Measurements from ENCODE around the gene KLHL18. TPM values are rescaled to one million over a fixed set of nuclear protein-coding genes. Genes with fewer than 3 reads are reported as not detected.

The KLHL18 gene
- polyA plus RNA-seq, 1 experiment: 25.5 TPM

GRCh38 chr3:47342151-47342550 is 59.4 kb downstream of the KLHL18 start:
- TF ChIP-seq, protein P1, sequence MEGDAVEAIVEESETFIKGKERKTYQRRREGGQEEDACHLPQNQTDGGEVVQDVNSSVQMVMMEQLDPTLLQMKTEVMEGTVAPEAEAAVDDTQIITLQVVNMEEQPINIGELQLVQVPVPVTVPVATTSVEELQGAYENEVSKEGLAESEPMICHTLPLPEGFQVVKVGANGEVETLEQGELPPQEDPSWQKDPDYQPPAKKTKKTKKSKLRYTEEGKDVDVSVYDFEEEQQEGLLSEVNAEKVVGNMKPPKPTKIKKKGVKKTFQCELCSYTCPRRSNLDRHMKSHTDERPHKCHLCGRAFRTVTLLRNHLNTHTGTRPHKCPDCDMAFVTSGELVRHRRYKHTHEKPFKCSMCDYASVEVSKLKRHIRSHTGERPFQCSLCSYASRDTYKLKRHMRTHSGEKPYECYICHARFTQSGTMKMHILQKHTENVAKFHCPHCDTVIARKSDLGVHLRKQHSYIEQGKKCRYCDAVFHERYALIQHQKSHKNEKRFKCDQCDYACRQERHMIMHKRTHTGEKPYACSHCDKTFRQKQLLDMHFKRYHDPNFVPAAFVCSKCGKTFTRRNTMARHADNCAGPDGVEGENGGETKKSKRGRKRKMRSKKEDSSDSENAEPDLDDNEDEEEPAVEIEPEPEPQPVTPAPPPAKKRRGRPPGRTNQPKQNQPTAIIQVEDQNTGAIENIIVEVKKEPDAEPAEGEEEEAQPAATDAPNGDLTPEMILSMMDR (IDR thresholded peaks at IDR 0.05; ENCODE audit: insufficient read depth, low read depth, low read length): no peak
- Histone ChIP-seq H3K4me3 (ENCODE audit: low read depth, low read length) (no peak overlapping the region), H3K36me3 (ENCODE audit: control insufficient read depth, insufficient read depth, low read length) (peaks cover 13% of the 10 kb centered on the region), H3K27me3 (ENCODE audit: control insufficient read depth, insufficient read depth, low read length) (no peaks in the 10 kb centered on the region)
- POLR2A ChIA-PET: no interaction called here
- no peak for DNase-seq (ENCODE audit: low read depth)
- CTCF ChIA-PET: interaction anchor here (0.7 kb wide), 1 partner anchor 37 kb away, joined by 5 read pairs; no protein-coding TSS in a partner anchor

GRCh38 chr3:47342812-47343211 is 60.1 kb downstream of the KLHL18 start:
- TF ChIP-seq, protein P1 (IDR thresholded peaks at IDR 0.05; ENCODE audit: insufficient read depth, low read depth, low read length): no peak
- CTCF ChIA-PET: no interaction called here
- H3K4me3 ChIP-seq (ENCODE audit: low read depth, low read length): no peak overlapping the region
- DNase-seq (ENCODE audit: low read depth): no peak
- POLR2A ChIA-PET: no interaction called here
- H3K27me3 ChIP-seq (ENCODE audit: control insufficient read depth, insufficient read depth, low read length): no peaks in the 10 kb centered on the region
- H3K36me3 ChIP-seq (ENCODE audit: control insufficient read depth, insufficient read depth, low read length): peaks cover 13% of the 10 kb centered on the region

DNA sequence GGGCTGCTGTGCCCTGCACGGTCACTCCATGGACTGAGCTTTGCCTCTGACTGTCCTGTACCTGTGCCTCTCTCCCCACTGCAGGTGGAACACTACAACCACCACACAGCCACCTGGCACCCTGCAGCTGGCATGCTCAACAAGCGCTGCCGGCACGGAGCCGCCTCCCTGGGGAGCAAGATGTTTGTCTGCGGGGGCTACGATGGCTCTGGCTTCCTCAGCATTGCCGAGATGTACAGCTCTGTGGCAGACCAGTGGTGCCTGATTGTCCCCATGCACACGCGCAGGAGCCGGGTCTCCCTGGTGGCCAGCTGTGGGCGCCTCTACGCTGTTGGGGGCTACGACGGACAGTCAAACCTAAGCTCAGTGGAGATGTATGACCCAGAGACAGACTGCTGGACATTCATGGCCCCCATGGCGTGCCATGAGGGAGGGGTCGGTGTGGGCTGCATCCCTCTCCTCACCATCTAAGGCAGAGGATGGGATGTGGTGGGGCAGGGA is 60.8 kb downstream of the KLHL18 start:
- DNase-seq (ENCODE audit: low read depth): no peak
- CTCF ChIA-PET: no interaction called here
- POLR2A ChIA-PET: no interaction called here
- Histone ChIP-seq H3K4me3 (ENCODE audit: low read depth, low read length) (no peak overlapping the region), H3K27me3 (ENCODE audit: control insufficient read depth, insufficient read depth, low read length) (no peaks in the 10 kb centered on the region), H3K36me3 (ENCODE audit: control insufficient read depth, insufficient read depth, low read length) (peaks cover 13% of the 10 kb centered on the region)
- TF ChIP-seq, protein P1 (IDR thresholded peaks at IDR 0.05; ENCODE audit: insufficient read depth, low read depth, low read length): no peak

DNA sequence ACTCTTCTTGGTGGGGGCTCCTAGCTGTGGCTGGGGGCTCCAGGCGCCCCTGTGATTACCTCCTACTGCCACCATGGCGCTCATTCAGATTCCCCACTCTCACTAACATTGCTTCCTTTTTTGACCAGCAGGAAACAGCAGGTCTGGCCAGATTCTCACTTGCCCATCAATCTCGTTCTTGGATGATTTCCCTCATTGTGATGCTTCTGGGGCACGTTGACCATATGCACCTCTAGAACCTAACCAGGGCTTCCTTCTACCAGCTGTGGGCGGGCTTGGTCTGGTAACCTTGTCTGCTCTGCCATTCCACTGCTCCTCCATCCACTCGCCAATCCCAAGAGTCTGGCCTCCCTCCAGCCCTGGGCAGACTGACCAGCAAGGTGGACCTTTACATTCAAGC is 62.2 kb downstream of the KLHL18 start:
- ChIA-PET POLR2A (no interaction called here), CTCF (no interaction called here)
- Histone ChIP-seq H3K27me3 (ENCODE audit: control insufficient read depth, insufficient read depth, low read length) (no peaks in the 10 kb centered on the region), H3K36me3 (ENCODE audit: control insufficient read depth, insufficient read depth, low read length) (peaks cover 13% of the 10 kb centered on the region), H3K4me3 (ENCODE audit: low read depth, low read length) (no peak overlapping the region)
- DNase-seq (ENCODE audit: low read depth): no peak
- TF ChIP-seq, protein P1 (IDR thresholded peaks at IDR 0.05; ENCODE audit: insufficient read depth, low read depth, low read length): no peak

GRCh38 chr3:47347217-47347801 is 64.6 kb downstream of the KLHL18 start:
- DNase-seq (ENCODE audit: low read depth): peak; percentile 49
- TF ChIP-seq, protein P1 (IDR thresholded peaks at IDR 0.05; ENCODE audit: insufficient read depth, low read depth, low read length): no peak
- Histone ChIP-seq H3K36me3 (ENCODE audit: control insufficient read depth, insufficient read depth, low read length) (peaks cover 12% of the 10 kb centered on the region), H3K4me3 (ENCODE audit: low read depth, low read length) (no peak overlapping the region), H3K27me3 (ENCODE audit: control insufficient read depth, insufficient read depth, low read length) (no peaks in the 10 kb centered on the region)
- ChIA-PET CTCF (interaction anchor here (0.8 to 1.4 kb wide), 3 partner anchors 23 to 73 kb away, joined by 3 to 5 read pairs (median 3); no protein-coding TSS in a partner anchor), POLR2A (no interaction called here)

Data from BJ (cell line).